ENCODE measurements around the gene RBM4B.

GRCh38 chr11:66629356-66629755, 48.3 kb downstream of the RBM4B start:
- TF ChIP-seq REST (IDR thresholded peaks at IDR 0.05; ENCODE audit: insufficient read depth in 1 of 2, low read depth in 2 of 2, low read length in 2 of 2) (no peak), TAF1 (IDR thresholded peaks at IDR 0.05; ENCODE audit: borderline replicate concordance, insufficient read depth, low read length) (no peak), POLR2AphosphoS5 (IDR thresholded peaks at IDR 0.05; ENCODE audit: low read depth, low read length) (no peak), SIN3A (IDR thresholded peaks at IDR 0.05; ENCODE audit: borderline replicate concordance, insufficient read depth, low read length) (no peak), FOXP2 (optimal IDR thresholded peaks at IDR 0.05; ENCODE audit: borderline replicate concordance, extremely low read depth, extremely low read length, insufficient read depth) (no peak)

Measured in PFSK-1 (cell line).